ENCODE results near the gene ELK4. TPM values are rescaled to one million over a fixed set of nuclear protein-coding genes. Genes with fewer than 3 reads are reported as not detected.

Gene ELK4
- total RNA-seq, 4 donors from 2014 or later, result 13.2 to 27.7 (median 16.0) TPM

DNA sequence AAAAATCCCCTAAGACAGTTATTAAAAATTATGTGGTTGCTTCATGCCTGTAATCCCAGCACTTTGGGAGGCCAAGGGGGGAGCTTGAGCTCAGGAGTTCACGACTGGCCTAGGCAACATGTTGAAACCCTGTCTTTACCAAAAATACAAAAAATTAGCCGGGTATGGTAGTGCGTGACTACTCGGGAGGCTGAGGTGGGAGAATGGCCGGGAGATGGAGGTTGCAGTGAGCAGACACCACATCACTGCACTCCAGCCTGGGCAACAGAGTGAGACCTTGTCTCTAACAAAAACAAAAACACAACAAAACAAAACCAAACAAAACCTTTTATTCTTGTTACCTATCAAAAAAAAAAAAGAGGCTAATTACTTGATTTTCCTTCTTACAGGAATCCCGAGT is 2.1 kb downstream of the ELK4 start:
- TF ChIP-seq POLR2A (IDR thresholded peaks at IDR 0.05), result no peak
- peak overlapping the region in 1 of 4 donors; percentile 85 for H3K4me3 ChIP-seq
- intact Hi-C loops (cut with DNase I), result no loop called here

DNA sequence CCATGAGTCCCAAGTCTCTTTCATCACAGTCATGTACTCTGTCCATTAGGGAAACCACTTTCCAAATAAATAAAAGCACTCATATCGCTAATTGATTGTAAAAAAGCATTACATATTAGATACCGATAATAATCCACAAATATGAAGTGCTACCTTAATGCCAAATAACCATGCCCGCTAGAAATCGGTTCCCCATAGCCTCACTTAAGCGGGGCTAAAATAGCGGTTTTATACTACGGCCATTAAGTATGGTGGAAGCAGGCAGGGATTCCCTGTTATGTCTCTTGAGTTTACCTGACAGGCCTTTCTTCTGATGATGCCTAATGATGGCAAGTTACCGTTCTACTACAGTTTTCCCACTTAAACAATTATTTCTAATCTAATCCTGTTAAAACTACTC is 3.9 kb downstream of the ELK4 start:
- no peak overlapping the region for H3K27ac ChIP-seq
- H3K4me3 ChIP-seq, result no peak overlapping the region
- no peak for DNase-seq
- TF ChIP-seq, protein P1, sequence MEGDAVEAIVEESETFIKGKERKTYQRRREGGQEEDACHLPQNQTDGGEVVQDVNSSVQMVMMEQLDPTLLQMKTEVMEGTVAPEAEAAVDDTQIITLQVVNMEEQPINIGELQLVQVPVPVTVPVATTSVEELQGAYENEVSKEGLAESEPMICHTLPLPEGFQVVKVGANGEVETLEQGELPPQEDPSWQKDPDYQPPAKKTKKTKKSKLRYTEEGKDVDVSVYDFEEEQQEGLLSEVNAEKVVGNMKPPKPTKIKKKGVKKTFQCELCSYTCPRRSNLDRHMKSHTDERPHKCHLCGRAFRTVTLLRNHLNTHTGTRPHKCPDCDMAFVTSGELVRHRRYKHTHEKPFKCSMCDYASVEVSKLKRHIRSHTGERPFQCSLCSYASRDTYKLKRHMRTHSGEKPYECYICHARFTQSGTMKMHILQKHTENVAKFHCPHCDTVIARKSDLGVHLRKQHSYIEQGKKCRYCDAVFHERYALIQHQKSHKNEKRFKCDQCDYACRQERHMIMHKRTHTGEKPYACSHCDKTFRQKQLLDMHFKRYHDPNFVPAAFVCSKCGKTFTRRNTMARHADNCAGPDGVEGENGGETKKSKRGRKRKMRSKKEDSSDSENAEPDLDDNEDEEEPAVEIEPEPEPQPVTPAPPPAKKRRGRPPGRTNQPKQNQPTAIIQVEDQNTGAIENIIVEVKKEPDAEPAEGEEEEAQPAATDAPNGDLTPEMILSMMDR (IDR thresholded peaks at IDR 0.05), result no peak
- no peak for TF ChIP-seq POLR2A (IDR thresholded peaks at IDR 0.05)
- peaks cover 0 to 9% (median 0%) of the 10 kb centered on the region in 3 donors for H3K36me3 ChIP-seq
- WGBS, 2 donors, result 93 to 94% methylated on average over 8 of the region's 8 CpGs
- peaks cover 3 to 69% (median 19%) of the 10 kb centered on the region in 3 donors for H3K4me1 ChIP-seq
- intact Hi-C loops (cut with DNase I), result no loop called here
- H3K27me3 ChIP-seq, result no peaks in the 10 kb centered on the region
- H3K9me3 ChIP-seq, result no peaks in the 10 kb centered on the region

More for the DNA sequence above, 2.1 kb downstream of the ELK4 start:
- Histone ChIP-seq H3K36me3 (no peaks in the 10 kb centered on the region), H3K9me3 (no peaks in the 10 kb centered on the region), H3K27ac (peak overlapping the region in 2 of 4 donors; percentile 91 to 100), H3K27me3 (no peaks in the 10 kb centered on the region), H3K4me1 (peaks cover 3 to 75% (median 24%) of the 10 kb centered on the region in 3 donors)
- WGBS, 2 donors, result 56 to 59% methylated on average over 6 of the region's 6 CpGs
- DNase-seq, result no peak

DNA sequence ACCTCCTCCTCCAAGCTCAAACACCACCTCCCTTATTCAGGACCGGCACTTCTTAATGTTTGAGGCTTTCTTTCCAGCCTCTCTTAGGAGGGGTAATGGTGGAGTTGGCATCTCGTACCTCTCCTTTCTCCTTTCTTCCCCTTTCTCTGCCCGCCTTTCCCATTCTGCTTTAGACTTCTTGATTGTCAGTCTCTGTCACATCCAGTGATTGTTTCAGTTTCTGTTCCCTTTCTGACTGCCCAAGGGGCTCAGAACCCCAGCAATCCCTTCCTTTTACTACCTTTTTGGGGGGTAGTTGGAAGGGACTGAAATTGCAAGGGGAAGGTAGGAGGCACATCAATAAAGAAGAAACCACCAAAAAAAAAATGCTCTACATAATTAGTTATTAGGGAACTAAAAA is 5.6 kb downstream of the ELK4 start:
- peaks cover 3 to 60% (median 14%) of the 10 kb centered on the region in 3 donors for H3K4me1 ChIP-seq
- 69 to 79% methylated on average over 3 of the region's 3 CpGs for WGBS, 2 donors
- no peak overlapping the region for H3K27ac ChIP-seq
- intact Hi-C loops (cut with DNase I), result no loop called here
- H3K9me3 ChIP-seq, result no peaks in the 10 kb centered on the region
- TF ChIP-seq, protein P1 (IDR thresholded peaks at IDR 0.05), result no peak
- no peak for TF ChIP-seq POLR2A (IDR thresholded peaks at IDR 0.05)
- DNase-seq, result no peak
- H3K36me3 ChIP-seq, result peaks cover 0 to 27% (median 6%) of the 10 kb centered on the region in 3 donors
- H3K4me3 ChIP-seq, result no peak overlapping the region
- no peaks in the 10 kb centered on the region for H3K27me3 ChIP-seq

GRCh38 chr1:205623646-205624045 is 8.2 kb downstream of the ELK4 start:
- no peak for DNase-seq
- intact Hi-C loops (cut with DNase I), result no loop called here
- Histone ChIP-seq H3K9me3 (no peaks in the 10 kb centered on the region), H3K4me1 (peaks cover 0 to 37% (median 0%) of the 10 kb centered on the region in 3 donors), H3K27ac (no peak overlapping the region), H3K36me3 (peaks cover 0 to 51% (median 15%) of the 10 kb centered on the region in 3 donors), H3K27me3 (no peaks in the 10 kb centered on the region), H3K4me3 (no peak overlapping the region)
- TF ChIP-seq POLR2A (IDR thresholded peaks at IDR 0.05), result no peak
- TF ChIP-seq, protein P1 (IDR thresholded peaks at IDR 0.05), result no peak
- 70 to 78% methylated on average over 4 of the region's 4 CpGs for WGBS, 2 donors

DNA sequence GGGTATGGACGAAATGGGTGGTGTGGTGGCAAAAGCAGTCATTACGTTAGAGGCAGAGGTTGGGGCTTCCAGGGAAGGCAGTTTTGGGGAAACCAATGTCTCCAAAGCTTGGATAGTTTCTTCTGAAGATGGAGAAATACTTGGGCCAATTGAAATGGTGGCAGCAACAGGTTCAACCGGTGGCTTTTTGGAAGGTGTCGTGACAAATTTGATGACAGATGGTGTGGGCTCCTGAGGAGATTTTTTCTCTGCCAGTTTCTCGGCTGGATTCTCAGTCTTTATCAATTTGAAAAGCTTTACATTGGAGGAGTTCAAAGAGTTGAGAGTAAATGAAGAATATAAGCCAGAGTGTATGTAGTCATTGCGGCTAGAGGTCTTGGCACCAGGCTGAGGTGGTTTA is 11.5 kb downstream of the ELK4 start:
- Histone ChIP-seq H3K4me1 (peaks cover 0 to 19% (median 0%) of the 10 kb centered on the region in 3 donors), H3K27ac (no peak overlapping the region), H3K36me3 (peaks cover 0 to 85% (median 18%) of the 10 kb centered on the region in 3 donors), H3K27me3 (no peaks in the 10 kb centered on the region), H3K9me3 (no peaks in the 10 kb centered on the region), H3K4me3 (no peak overlapping the region)
- intact Hi-C loops (cut with DNase I), result no loop called here
- no peak for DNase-seq
- no peak for TF ChIP-seq POLR2A (IDR thresholded peaks at IDR 0.05)
- TF ChIP-seq, protein P1 (IDR thresholded peaks at IDR 0.05), result no peak
- WGBS, 2 donors, result 87 to 94% methylated on average over 6 of the region's 6 CpGs

DNA sequence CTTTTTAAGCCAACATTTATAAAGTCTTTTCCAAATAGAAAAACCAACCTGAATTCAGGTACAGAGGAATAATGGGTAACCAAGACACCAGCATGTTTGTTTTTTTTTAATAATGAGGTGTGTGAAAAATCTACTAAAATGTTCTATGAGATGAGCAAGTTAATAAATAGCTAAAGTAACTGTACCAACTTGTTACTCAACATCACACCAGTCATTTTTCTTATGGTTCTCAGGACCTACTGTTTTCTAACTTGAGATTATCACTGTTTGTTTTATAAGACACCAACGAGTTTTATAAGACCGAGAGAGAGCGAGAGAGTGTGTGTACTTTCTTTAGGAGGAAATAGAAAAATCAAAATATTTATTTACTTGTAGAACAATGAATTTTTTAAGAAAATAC is 12.4 kb downstream of the ELK4 start:
- H3K36me3 ChIP-seq, result peaks cover 0 to 94% (median 18%) of the 10 kb centered on the region in 3 donors
- no peak overlapping the region for H3K4me3 ChIP-seq
- no peaks in the 10 kb centered on the region for H3K9me3 ChIP-seq
- intact Hi-C loops (cut with DNase I), result no loop called here
- H3K27ac ChIP-seq, result no peak overlapping the region
- no peaks in the 10 kb centered on the region for H3K27me3 ChIP-seq
- no peak for TF ChIP-seq POLR2A (IDR thresholded peaks at IDR 0.05)
- TF ChIP-seq, protein P1 (IDR thresholded peaks at IDR 0.05), result no peak
- 73 to 82% methylated on average over 3 of the region's 3 CpGs for WGBS, 2 donors
- H3K4me1 ChIP-seq, result peaks cover 0 to 19% (median 0%) of the 10 kb centered on the region in 3 donors
- DNase-seq, result no peak

Measured in esophagus squamous epithelium (tissue), 5 donors.